Dendritic cell treated with granulocyte-macrophage colony-stimulating factor and Interleukin-4, amounts not matched to agents 40 ng/mL and 50 ng/mL, for 4 days (primary cell): ENCODE measurements around the gene AP4B1.

Source experiments
- H3K27ac Mint-ChIP-seq: one replicate; pipeline ENCODE4 v1.8.0; 2022; ENCODE audit warnings: mild to moderate bottlenecking, mixed read lengths
- H3K27me3 Mint-ChIP-seq: one replicate; pipeline ENCODE4 v1.8.0; 2022; ENCODE audit warnings: mild to moderate bottlenecking, mixed read lengths
- H3K36me3 Mint-ChIP-seq: one replicate; pipeline ENCODE4 v1.8.0; 2022; ENCODE audit warnings: low read depth, mixed read lengths
- H3K4me1 Mint-ChIP-seq: one replicate; pipeline ENCODE4 v1.8.0; 2022; ENCODE audit warnings: low read depth, mixed read lengths
- H3K4me3 Mint-ChIP-seq: one replicate; pipeline ENCODE4 v1.8.0; 2022; ENCODE audit warnings: mild to moderate bottlenecking, moderate library complexity, mixed read lengths
- H3K9me3 Mint-ChIP-seq: one replicate; pipeline ENCODE4 v1.8.0; 2022; ENCODE audit warnings: mixed read lengths
- intact Hi-C: fragments of 100-400 bp; cut with micrococcal nuclease; formaldehyde crosslinking; loops from one replicate; pipeline ENCODE4 v1.15.0; 2022

The AP4B1 gene

GRCh38 chr1:113850127-113850796 lies 54.3 kb downstream of the AP4B1 start:
- Mint-ChIP-seq H3K27ac (peak overlapping the region; percentile 32), H3K36me3 (peaks cover 17% of the 10 kb centered on the region), H3K27me3 (no peaks in the 10 kb centered on the region), H3K4me3 (no peak overlapping the region), H3K4me1 (peaks cover 11% of the 10 kb centered on the region), H3K9me3 (peaks cover 22% of the 10 kb centered on the region)
- intact Hi-C loops: no loop called here

GRCh38 chr1:113849072-113849471 lies 55.5 kb downstream of the AP4B1 start:
- H3K27me3 Mint-ChIP-seq: no peaks in the 10 kb centered on the region
- no peak overlapping the region for H3K27ac Mint-ChIP-seq
- H3K36me3 Mint-ChIP-seq: peaks cover 17% of the 10 kb centered on the region
- intact Hi-C loops: no loop called here
- H3K9me3 Mint-ChIP-seq: peaks cover 22% of the 10 kb centered on the region
- H3K4me1 Mint-ChIP-seq: peaks cover 6% of the 10 kb centered on the region
- no peak overlapping the region for H3K4me3 Mint-ChIP-seq

- no peak overlapping the region for H3K27ac Mint-ChIP-seq
- peaks cover 22% of the 10 kb centered on the region for H3K9me3 Mint-ChIP-seq
- H3K36me3 Mint-ChIP-seq: peaks cover 17% of the 10 kb centered on the region
- no peaks in the 10 kb centered on the region for H3K27me3 Mint-ChIP-seq
- no peak overlapping the region for H3K4me3 Mint-ChIP-seq
- H3K4me1 Mint-ChIP-seq: peaks cover 5% of the 10 kb centered on the region
- intact Hi-C loops: no loop called here
Measured at GRCh38 chr1:113846391-113847035, 58.1 kb downstream of the AP4B1 start.
